ENCODE results near the gene ADPRH. TPM values are rescaled to one million over a fixed set of nuclear protein-coding genes. Genes with fewer than 3 reads are reported as not detected.

ADPRH gene
- total and polyA plus RNA-seq, 10 of the 15 experiments (the other 5 are each of a cell fraction or from before 2014, with no cell fraction given): 2.3 to 32.6 (median 19.0) TPM

DNA sequence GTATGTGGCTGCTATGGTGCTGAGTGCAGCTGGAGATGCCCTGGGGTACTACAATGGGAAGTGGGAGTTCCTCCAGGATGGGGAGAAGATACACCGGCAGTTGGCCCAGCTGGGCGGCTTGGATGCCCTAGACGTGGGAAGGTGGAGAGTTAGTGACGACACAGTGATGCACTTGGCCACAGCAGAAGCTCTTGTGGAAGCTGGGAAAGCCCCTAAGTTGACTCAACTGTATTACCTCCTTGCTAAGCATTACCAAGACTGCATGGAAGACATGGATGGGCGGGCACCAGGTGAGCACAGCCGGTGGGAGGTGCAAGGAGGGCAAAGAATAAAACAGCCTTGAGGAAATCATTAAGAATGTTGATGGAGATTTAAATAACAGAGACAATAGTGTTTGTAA is 2.9 kb downstream of the ADPRH start (continued):
- TF ChIP-seq TCF12 (IDR thresholded peaks at IDR 0.05; ENCODE audit: low read depth, low read length) (peak; percentile 72), ETV6 (conservative IDR thresholded peaks at IDR 0.05 in 1 of 2, IDR thresholded peaks at IDR 0.05 in 1 of 2; ENCODE audit: borderline replicate concordance in 1 of 2, low read depth in 1 of 2) (no peak), ZSCAN29 (IDR thresholded peaks at IDR 0.05) (no peak), TCF3 (IDR thresholded peaks at IDR 0.05; ENCODE audit: borderline replicate concordance, insufficient read depth, low read depth, low read length) (no peak), JUNB (IDR thresholded peaks at IDR 0.05) (peak; percentile 30; the same call in 1 of the 2 replicates), EP300 (IDR thresholded peaks at IDR 0.05; ENCODE audit: borderline replicate concordance in 1 of 2, control insufficient read depth in 1 of 2, low read depth in 2 of 2, low read length in 2 of 2) (peak in 1 of 2 experiments; percentile 53; a peak in 1 of 4 replicates), RAD51 (IDR thresholded peaks at IDR 0.05) (no peak), TAF1 (IDR thresholded peaks at IDR 0.05; ENCODE audit: borderline replicate concordance, low read depth, low read length) (no peak), GATAD2B (conservative IDR thresholded peaks at IDR 0.05; ENCODE audit: low read depth) (peak; percentile 46; the same call in 1 of the 2 replicates), YY1 (IDR thresholded peaks at IDR 0.05; ENCODE audit: low read depth, low read length) (0 out of 2 replicates have a peak, but pooled peaks have one; percentile 12), SIN3A (IDR thresholded peaks at IDR 0.05; ENCODE audit: low read depth, low read length) (no peak), EED (IDR thresholded peaks at IDR 0.05; ENCODE audit: low read depth) (peak; percentile 90), RUNX3 (IDR thresholded peaks at IDR 0.05; ENCODE audit: low read length) (peak; percentile 42; the same call in 1 of the 2 replicates), MYB (IDR thresholded peaks at IDR 0.05; ENCODE audit: borderline replicate concordance, low read depth, low read length) (0 out of 2 replicates have a peak, but pooled peaks have one; percentile 68), ZNF274 (IDR thresholded peaks at IDR 0.05; ENCODE audit: insufficient read depth, insufficient read length) (no peak)
- TF ChIP-seq, protein P1, sequence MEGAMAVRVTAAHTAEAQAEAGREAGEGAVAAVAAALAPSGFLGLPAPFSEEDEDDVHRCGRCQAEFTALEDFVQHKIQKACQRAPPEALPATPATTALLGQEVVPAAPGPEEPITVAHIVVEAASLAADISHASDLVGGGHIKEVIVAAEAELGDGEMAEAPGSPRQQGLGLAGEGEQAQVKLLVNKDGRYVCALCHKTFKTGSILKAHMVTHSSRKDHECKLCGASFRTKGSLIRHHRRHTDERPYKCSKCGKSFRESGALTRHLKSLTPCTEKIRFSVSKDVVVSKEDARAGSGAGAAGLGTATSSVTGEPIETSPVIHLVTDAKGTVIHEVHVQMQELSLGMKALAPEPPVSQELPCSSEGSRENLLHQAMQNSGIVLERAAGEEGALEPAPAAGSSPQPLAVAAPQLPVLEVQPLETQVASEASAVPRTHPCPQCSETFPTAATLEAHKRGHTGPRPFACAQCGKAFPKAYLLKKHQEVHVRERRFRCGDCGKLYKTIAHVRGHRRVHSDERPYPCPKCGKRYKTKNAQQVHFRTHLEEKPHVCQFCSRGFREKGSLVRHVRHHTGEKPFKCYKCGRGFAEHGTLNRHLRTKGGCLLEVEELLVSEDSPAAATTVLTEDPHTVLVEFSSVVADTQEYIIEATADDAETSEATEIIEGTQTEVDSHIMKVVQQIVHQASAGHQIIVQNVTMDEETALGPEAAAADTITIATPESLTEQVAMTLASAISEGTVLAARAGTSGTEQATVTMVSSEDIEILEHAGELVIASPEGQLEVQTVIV (IDR thresholded peaks at IDR 0.05; ENCODE audit: borderline replicate concordance, partially characterized antibody): no peak
- TF ChIP-seq, protein P2, sequence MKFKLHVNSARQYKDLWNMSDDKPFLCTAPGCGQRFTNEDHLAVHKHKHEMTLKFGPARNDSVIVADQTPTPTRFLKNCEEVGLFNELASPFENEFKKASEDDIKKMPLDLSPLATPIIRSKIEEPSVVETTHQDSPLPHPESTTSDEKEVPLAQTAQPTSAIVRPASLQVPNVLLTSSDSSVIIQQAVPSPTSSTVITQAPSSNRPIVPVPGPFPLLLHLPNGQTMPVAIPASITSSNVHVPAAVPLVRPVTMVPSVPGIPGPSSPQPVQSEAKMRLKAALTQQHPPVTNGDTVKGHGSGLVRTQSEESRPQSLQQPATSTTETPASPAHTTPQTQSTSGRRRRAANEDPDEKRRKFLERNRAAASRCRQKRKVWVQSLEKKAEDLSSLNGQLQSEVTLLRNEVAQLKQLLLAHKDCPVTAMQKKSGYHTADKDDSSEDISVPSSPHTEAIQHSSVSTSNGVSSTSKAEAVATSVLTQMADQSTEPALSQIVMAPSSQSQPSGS (IDR thresholded peaks at IDR 0.05; ENCODE audit: low read length): peak; percentile 63; the same call in 1 of the 2 replicates
